GM23248 (cell line): ENCODE results near the gene ST8SIA1.

ENCODE experiments used
- EZH2 ChIP-seq: fragments of 200-600 bp; sonication (generic); IDR thresholded peaks from 2 replicates; pipeline ENCODE4 v1.6.1; 2018; ENCODE audit warnings: antibody characterized with exemption, mild to moderate bottlenecking; ENCODE audit not compliant: insufficient read depth, poor library complexity, severe bottlenecking
- EZH2phosphoT487 ChIP-seq: fragments of 200-600 bp; sonication (generic); IDR thresholded peaks from 2 replicates; pipeline ENCODE4 v1.6.1; 2018; ENCODE audit warnings: antibody characterized with exemption, moderate library complexity, mild to moderate bottlenecking, low read depth; ENCODE audit not compliant: insufficient read depth

DNA sequence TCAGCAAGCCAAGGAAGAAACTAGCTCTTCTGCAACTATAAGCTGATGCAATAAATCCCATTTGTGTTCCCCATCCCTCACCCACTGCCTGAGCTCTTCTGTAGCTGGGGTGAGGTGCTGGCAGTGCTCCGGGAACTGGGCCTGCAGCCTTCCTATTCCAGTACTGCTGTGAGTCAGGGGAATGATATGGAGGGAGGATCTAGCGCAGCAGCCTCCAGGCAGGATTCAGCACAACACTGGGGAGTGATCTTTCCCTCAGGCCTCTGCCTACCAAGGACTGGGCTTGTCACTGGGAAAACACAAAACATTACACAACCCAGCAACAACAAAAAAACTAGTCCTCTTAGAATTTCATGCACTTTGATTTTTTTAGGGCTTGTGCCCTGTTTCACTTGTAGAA, 58.7 kb downstream of the ST8SIA1 start:
- TF ChIP-seq EZH2 (no peak), EZH2phosphoT487 (no peak)
